Eye (tissue), 1 donor: ENCODE results near the gene GJD3.

Experiments used
- DNase-seq: peaks from one replicate; pipeline ENCODE4 v3.0.0-alpha.2; 2015

The GJD3 gene

GRCh38 chr17:40351359-40352236, 12.9 kb downstream of the GJD3 start:
- peak; percentile 58 for DNase-seq

- DNase-seq: peak; percentile 86
These were observed 13.7 kb downstream of the GJD3 start for GRCh38 chr17:40350689-40351358.

DNA sequence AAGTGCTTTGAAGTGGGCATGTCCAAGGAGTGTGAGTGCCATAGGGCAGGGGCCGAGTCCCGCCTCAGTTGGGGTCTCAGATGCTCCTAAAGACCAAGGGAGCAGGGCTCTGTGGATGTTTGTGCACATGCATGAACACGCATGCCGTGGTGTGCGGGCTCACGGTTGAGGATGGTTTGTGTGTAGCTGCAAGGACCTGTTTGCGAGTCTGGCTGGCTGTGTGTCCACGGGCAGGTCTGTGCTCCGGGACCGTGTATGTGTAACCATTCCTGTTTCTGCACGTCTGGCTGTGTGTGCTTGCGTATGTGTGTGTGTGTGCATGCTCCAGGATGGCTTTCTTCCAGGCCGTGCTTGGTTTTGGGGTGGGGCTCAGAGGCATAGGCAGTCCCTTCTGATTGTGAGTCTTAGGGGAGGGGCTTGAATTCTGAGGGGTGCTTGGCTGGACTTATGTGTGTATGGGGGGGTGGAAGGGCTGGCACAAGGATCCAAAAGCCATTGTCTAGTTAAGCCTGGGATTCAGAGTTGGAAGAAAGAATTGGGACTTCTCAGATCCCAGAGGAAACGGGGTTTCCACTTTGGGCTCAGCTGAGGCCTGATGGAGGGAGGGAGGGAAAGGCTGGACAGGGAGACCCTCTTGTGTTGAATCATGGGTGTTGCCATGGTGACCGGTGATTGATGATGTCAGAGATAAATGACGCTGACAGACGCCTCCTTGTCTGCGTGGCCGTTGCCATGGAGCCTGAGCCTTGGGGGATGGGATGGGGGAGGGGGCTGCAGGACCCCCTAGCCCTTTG, 14.4 kb downstream of the GJD3 start:
- peak; percentile 98 for DNase-seq

DNA sequence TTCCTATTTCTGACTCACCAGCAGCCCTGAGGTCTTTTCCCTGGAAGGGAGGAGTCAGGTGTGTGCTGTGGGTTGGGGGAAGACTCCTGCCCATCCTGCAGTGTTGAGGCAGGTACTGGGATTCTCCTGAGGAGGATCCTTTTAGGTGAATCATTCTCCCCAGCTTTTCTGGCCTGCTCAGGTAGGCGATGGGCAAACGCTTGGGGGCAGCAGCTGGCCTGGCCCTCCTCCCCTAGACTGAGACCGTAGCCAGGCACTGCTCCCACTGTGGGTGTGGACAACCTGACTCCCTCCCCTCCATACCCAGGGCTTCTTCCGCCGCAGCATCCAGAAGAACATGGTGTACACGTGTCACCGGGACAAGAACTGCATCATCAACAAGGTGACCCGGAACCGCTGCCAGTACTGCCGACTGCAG, 15.1 kb downstream of the GJD3 start:
- DNase-seq: no peak

DNA sequence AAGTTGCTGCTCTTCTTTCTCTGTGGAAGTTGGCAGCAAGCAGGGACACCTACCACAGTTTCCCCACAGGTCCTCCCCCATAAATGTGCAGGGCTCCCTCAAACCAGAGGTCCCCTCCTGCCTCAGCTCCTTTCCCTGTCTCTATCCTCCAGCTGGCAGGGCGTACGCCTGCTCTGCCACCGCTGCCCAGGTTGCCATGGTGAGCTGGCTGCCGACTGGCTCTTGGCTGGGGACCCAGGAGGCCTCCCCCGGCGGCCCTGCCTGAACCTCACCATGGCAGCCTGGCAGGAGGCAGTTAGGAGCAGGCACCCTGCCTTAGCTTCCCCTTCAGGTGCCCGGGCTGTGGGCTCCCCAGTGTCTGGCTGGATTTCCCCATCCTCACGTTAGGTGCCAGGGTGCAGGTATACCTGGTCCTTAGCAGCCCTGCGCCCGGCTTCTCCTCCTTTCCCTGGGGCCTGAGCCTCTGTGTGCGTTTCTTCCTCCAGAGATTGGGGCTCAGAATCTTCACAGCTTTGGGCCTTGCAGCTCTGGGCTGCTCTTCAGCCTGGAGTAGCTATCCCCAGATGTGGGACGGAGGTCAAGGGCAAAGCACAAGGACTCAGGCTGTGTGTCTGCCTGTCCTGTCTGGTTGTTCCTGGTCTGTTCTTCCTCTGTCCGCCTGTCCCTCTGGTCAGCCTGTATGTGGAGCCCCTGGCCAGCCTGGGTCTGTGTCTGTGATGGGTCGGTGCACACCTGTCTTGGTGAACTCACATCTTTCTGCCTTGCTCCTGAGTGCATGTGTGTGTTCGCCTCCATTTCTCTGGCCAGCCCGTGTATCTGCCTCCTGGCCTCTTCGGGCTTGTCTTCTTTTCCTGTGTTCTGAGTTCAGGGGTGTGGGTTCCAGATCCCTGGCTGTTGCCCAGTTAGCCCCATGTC, 15.7 kb downstream of the GJD3 start:
- no peak for DNase-seq

DNA sequence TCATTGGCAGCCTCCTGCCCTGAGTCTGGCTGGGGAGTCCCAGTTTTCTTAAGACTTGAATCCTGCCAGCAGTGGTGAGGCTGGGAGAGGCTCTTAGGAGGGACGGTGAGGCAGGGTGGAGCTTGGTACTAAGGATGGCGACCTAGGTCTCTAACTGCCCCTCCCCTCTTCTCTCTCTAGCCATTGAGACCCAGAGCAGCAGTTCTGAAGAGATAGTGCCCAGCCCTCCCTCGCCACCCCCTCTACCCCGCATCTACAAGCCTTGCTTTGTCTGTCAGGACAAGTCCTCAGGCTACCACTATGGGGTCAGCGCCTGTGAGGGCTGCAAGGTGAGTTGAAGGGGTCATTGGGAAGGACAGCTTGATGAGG, 16.4 kb downstream of the GJD3 start:
- DNase-seq: no peak

GRCh38 chr17:40347319-40348135, 17.0 kb downstream of the GJD3 start:
- peak; percentile 64 for DNase-seq

- no peak for DNase-seq
These were observed 17.8 kb downstream of the GJD3 start for GRCh38 chr17:40346765-40347158.

GRCh38 chr17:40345994-40346764, 18.4 kb downstream of the GJD3 start:
- peak; percentile 68 for DNase-seq

GRCh38 chr17:40345161-40345993, 19.2 kb downstream of the GJD3 start:
- peak; percentile 91 for DNase-seq

DNA sequence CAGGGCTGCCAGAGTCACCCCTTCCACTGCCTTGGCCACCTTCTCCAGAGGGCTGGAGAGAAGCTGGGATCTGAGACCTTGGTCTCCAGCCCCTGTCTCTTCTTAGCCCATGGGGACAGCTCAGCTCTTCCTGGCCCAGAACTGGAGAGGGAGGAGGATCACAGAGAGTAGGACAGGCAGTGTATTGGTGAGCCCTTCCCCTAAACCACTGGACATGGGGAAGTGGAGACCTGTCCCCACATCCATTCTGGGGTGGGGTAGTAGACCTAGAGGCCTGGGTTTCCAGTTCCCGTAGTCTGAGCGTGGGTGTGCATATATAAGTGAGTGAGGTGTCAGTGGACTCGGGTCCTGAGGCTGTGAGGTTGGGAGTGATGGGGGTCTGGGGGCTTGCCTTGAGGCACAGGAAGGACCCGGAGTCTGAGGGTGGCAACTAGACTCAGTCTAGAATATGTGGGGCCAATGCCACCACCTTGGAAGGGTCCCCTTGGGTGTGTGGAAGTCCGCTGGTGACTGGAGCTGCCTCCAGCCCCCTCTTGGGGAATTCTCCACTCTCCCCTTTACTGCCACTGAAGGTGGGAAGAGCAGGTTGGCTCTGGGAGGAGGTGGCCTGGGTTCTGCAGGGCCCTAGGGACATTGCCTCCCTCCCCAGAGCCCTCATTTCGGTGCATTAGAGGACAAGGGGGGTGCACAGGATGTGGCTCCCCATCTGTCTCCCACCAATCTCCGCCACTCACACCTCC, 19.9 kb downstream of the GJD3 start:
- DNase-seq: no peak

DNA sequence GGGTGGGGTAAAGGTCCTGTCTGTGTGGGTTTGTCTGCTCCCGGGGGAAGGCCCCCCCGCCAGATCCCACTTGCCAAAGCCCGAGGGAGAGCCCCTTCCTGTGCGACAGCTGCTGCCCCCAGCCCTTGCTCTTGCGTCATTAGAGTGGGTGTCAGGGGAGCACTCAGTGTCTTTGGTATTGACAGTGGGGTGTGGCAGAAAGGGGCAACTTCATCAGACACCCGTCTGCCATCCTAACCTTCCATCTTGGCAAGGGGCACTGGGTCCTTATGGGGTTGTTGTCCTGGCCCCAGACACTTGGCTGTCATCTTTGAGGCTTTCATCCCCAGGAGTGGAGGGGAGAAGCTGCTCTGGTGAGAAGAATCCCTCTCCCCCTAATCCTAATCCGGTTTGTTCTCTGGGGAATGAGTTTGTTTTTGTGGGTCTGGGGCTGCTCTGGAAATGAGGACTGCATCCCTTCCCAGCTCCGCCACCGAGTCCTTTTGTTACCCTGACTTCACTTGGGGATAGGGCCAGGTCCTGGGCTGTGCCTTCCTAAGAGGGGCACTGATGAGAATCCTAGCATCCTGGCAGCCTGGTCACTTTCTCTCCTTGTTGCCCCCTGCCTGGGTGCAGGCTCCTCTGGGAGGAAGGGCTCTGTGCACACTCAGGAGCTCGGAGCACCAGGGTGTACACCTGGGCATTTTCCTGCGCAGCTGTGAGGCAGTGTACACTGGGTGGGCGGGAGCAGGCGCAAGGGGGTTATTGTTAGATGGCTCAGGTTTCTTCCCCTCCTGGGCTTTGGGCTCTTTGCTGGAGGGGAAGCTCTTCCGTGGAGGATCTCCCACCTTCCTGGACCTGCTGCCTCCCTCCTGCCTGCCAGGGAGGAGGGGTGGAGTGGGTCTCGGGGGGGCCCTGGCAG, 21.1 kb downstream of the GJD3 start:
- peak; percentile 74 for DNase-seq

DNA sequence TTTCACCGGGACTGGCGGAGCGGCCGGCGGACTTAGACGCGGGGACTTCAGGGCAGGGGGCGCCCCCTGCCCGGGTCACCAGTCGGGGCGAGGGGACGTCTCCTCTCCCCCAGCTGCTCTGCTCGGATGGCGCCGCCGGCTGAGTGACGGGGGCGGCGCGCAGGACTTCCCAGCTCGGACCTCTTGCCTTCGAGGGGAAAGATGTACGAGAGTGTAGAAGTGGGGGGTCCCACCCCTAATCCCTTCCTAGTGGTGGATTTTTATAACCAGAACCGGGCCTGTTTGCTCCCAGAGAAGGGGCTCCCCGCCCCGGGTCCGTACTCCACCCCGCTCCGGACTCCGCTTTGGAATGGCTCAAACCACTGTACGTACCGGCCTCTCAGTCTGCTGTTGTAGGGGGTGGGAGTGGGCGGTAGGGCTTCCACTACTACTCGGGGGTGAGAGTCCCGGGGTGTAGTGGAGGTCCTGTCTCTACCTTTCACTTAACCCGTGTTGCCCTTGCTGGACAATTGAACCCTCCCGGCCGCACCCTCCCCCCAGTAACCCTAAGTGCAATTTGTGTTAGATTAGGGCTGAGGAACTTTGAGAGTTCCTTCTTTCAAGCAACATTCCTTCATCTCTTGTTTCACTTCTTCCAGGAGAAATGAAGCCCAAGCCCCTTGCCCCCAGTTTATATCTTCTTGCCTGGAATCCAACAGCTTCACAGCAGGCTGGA, 21.9 kb downstream of the GJD3 start:
- peak; percentile 63 for DNase-seq

DNA sequence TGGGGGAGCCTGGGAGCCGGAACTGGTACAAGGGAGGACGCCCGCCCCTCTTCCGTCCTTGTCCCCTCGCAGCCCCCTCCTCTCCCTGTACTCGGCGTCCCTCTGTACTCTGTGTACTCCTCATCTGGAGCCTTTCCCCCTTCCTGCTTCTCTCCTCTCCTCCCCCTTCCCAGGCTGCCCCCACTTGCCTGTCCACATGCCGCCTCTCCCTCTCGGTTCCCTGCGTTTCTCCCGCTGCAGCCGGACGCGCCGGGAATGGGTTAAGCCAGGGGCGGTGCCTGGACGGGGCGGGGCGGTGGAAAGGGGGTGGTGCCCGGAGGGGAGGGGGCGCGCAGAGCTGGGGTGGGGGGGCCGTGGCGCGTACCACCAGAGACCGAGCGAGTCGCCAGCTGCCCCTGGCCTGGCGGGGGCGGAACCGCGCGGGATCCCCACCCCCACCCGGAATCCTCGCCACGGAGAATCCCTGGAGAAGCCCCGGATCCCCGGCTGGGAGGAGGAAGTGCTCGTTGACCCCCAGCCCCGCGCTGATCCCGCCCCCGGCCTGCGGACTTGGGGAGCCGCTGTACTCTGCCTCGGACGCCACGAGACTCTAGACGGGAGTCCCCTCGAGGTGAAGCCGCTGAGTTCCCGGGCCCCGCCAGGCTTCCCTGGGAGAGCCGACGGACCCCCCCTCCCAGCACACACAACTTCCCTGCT, 22.6 kb downstream of the GJD3 start:
- DNase-seq: peak; percentile 95

DNA sequence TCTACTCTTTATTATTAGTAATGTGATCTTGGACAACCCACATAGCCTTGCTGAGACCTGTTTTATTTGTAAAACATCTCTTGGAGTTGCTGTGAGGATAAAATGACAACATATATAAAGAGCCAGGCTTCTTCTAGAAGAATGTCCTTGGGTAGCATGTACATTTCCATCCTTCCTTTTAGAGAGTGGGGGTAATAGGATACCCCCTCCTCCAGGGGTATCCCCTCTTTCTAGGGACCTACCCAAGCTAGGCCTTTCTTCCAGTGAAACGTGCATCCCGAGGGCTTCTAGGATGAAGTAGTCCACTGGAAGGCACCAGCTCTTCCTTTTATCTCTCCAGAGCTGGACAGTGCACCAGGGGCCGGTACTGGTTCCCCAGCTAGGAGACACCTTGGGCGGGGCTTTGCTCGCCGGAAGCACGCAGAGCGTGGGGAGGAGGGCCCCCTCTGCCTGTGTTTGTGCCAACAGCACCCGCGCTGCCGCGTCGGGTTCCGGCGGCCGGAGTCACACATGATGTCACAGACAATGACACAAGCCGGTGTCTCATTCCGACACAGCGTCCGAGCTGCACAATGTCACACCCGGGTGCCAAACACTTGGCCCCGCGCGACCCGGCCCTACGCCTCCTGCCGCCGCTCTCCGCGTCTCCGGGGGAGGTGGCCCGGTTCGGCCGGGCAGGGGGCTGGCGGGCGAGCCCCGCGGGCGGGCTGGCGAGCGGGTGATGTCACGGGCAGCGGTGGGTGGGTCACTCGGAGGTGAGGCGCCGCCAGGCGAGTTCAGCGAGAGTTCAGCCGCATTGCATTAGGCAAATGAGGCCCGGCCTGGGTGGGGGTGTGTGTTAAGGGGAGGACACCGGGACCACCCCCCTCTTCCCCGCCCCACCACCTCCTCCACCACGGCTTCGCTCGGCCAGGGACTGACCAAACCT, 23.4 kb downstream of the GJD3 start:
- DNase-seq: peak; percentile 90
